ENCODE results near the gene ARMC6. TPM values are rescaled to one million over a fixed set of nuclear protein-coding genes. Genes with fewer than 3 reads are reported as not detected.
"Not testable (repeated sequence)": the region's sequence is repeated elsewhere in the genome, so short reads cannot be mapped to it uniquely, and the experiment has no call there.

Gene ARMC6
- total RNA-seq, 1 experiment from 2014 or later = 38.2 TPM

- DNase-seq (ENCODE audit: low read depth) = not testable (repeated sequence)
Measured at GRCh38 chr19:19106938-19107337, 73.5 kb downstream of the ARMC6 start.

GRCh38 chr19:19107654-19108053 lies 74.3 kb downstream of the ARMC6 start:
- DNase-seq (ENCODE audit: low read depth) = no peak

Other genes with a start within 250 kb of the ARMC6 start
- gene COMP, start 242.3 kb upstream of the ARMC6 start, total RNA-seq (2014; rRNA removed; shearing (Covaris generic)) = not detected in 2 replicates
- 85.4 and 131 TPM in 2 replicates for gene UPF1, start 201.6 kb upstream of the ARMC6 start, total RNA-seq (2014; rRNA removed; shearing (Covaris generic))
- 0.98 and 1.1 TPM in 2 replicates for gene CERS1, start 137.4 kb upstream of the ARMC6 start, total RNA-seq (2014; rRNA removed; shearing (Covaris generic))
- gene COPE, start 114.2 kb upstream of the ARMC6 start, total RNA-seq (2014; rRNA removed; shearing (Covaris generic)) = 334 and 499 TPM in 2 replicates
- 75.5 and 76.5 TPM in 2 replicates for gene DDX49, start 113.9 kb upstream of the ARMC6 start, total RNA-seq (2014; rRNA removed; shearing (Covaris generic))
- gene HOMER3, start 92.4 kb upstream of the ARMC6 start, total RNA-seq (2014; rRNA removed; shearing (Covaris generic)) = 105 and 141 TPM in 2 replicates
- gene SUGP2, start 86 bp upstream of the ARMC6 start, total RNA-seq (2014; rRNA removed; shearing (Covaris generic)) = 31.8 and 49.0 TPM in 2 replicates
- gene SLC25A42, start 30.4 kb downstream of the ARMC6 start, total RNA-seq (2014; rRNA removed; shearing (Covaris generic)) = 8.4 and 10.3 TPM in 2 replicates
- 27.4 and 33.0 TPM in 2 replicates for gene TMEM161A, start 104.9 kb downstream of the ARMC6 start, total RNA-seq (2014; rRNA removed; shearing (Covaris generic))
- 0.25 and 0.94 TPM in 2 replicates for gene MEF2B, start 136.7 kb downstream of the ARMC6 start, total RNA-seq (2014; rRNA removed; shearing (Covaris generic))
- 10.3 and 17.0 TPM in 2 replicates for gene BORCS8, start 158.5 kb downstream of the ARMC6 start, total RNA-seq (2014; rRNA removed; shearing (Covaris generic))
- 110 and 115 TPM in 2 replicates for gene RFXANK, start 158.7 kb downstream of the ARMC6 start, total RNA-seq (2014; rRNA removed; shearing (Covaris generic))
- 22.6 and 29.4 TPM in 2 replicates for gene NR2C2AP, start 169.8 kb downstream of the ARMC6 start, total RNA-seq (2014; rRNA removed; shearing (Covaris generic))
- not detected in 2 replicates for gene NCAN, start 178.4 kb downstream of the ARMC6 start, total RNA-seq (2014; rRNA removed; shearing (Covaris generic))
- not detected in 2 replicates for gene TM6SF2, start 239.7 kb downstream of the ARMC6 start, total RNA-seq (2014; rRNA removed; shearing (Covaris generic))

Data from M059J (cell line).